ENCODE measurements around the gene KISS1R. TPM values are rescaled to one million over a fixed set of nuclear protein-coding genes. Genes with fewer than 3 reads are reported as not detected.

Gene KISS1R
- total RNA-seq, 1 experiment from 2014 or later: not detected

GRCh38 chr19:941292-942132, 24.4 kb downstream of the KISS1R start:
- peaks cover 24% of the 10 kb centered on the region for H3K36me3 Mint-ChIP-seq (ENCODE audit: insufficient read depth, unreplicated experiment)
- no TSS peak for BruUV-seq (replicated peaks)
- no peaks in the 10 kb centered on the region for H3K9me3 Mint-ChIP-seq (ENCODE audit: unreplicated experiment)
- peak overlapping the region; percentile 66 for H3K4me3 Mint-ChIP-seq (ENCODE audit: unreplicated experiment)
- CTCF ChIA-PET: no interaction called here
- intact Hi-C loops (cut with micrococcal nuclease): loop anchor here (2.0 kb wide), 1 partner anchor 17 kb away; no protein-coding TSS in a partner anchor
- POLR2A ChIA-PET: no interaction called here
- DNase-seq (ENCODE audit: unreplicated experiment): no peak
- H3K27me3 Mint-ChIP-seq (ENCODE audit: insufficient read depth, unreplicated experiment): no peaks in the 10 kb centered on the region
- H3K4me1 Mint-ChIP-seq (ENCODE audit: insufficient read depth, unreplicated experiment): peaks cover 23% of the 10 kb centered on the region
- no peak for TF ChIP-seq CTCF (IDR thresholded peaks at IDR 0.05; ENCODE audit: unreplicated experiment)
- peak overlapping the region; percentile 31 for H3K27ac Mint-ChIP-seq (ENCODE audit: low read depth, unreplicated experiment)

- H3K9me3 Mint-ChIP-seq (ENCODE audit: unreplicated experiment): no peaks in the 10 kb centered on the region
- no peaks in the 10 kb centered on the region for H3K27me3 Mint-ChIP-seq (ENCODE audit: insufficient read depth, unreplicated experiment)
- peaks cover 23% of the 10 kb centered on the region for H3K4me1 Mint-ChIP-seq (ENCODE audit: insufficient read depth, unreplicated experiment)
- TF ChIP-seq CTCF (IDR thresholded peaks at IDR 0.05; ENCODE audit: unreplicated experiment): no peak
- no TSS peak for BruUV-seq (replicated peaks)
- peaks cover 20% of the 10 kb centered on the region for H3K36me3 Mint-ChIP-seq (ENCODE audit: insufficient read depth, unreplicated experiment)
- intact Hi-C loops (cut with micrococcal nuclease): no loop called here
- CTCF ChIA-PET: interaction anchor here (1.0 kb wide), 1 partner anchor 40 kb away, joined by 3 read pairs; no protein-coding TSS in a partner anchor
- POLR2A ChIA-PET: no interaction called here
- H3K4me3 Mint-ChIP-seq (ENCODE audit: unreplicated experiment): no peak overlapping the region
- DNase-seq (ENCODE audit: unreplicated experiment): no peak
- H3K27ac Mint-ChIP-seq (ENCODE audit: low read depth, unreplicated experiment): no peak overlapping the region
Measured at GRCh38 chr19:942133-942645, 25.1 kb downstream of the KISS1R start.

GRCh38 chr19:943551-944170, 26.5 kb downstream of the KISS1R start:
- no peak for TF ChIP-seq CTCF (IDR thresholded peaks at IDR 0.05; ENCODE audit: unreplicated experiment)
- ChIA-PET CTCF (interaction anchor here (0.6 kb wide), 2 partner anchors 39 to 266 kb away, joined by 3 read pairs; no protein-coding TSS in a partner anchor), POLR2A (no interaction called here)
- Mint-ChIP-seq H3K4me3 (ENCODE audit: unreplicated experiment) (no peak overlapping the region), H3K27me3 (ENCODE audit: insufficient read depth, unreplicated experiment) (no peaks in the 10 kb centered on the region), H3K9me3 (ENCODE audit: unreplicated experiment) (no peaks in the 10 kb centered on the region), H3K36me3 (ENCODE audit: insufficient read depth, unreplicated experiment) (peaks cover 15% of the 10 kb centered on the region), H3K27ac (ENCODE audit: low read depth, unreplicated experiment) (no peak overlapping the region), H3K4me1 (ENCODE audit: insufficient read depth, unreplicated experiment) (peaks cover 23% of the 10 kb centered on the region)
- intact Hi-C loops (cut with micrococcal nuclease): no loop called here
- BruUV-seq (replicated peaks): no TSS peak
- no peak for DNase-seq (ENCODE audit: unreplicated experiment)

- H3K4me1 Mint-ChIP-seq (ENCODE audit: insufficient read depth, unreplicated experiment): peaks cover 23% of the 10 kb centered on the region
- no peaks in the 10 kb centered on the region for H3K27me3 Mint-ChIP-seq (ENCODE audit: insufficient read depth, unreplicated experiment)
- no peak for TF ChIP-seq CTCF (IDR thresholded peaks at IDR 0.05; ENCODE audit: unreplicated experiment)
- ChIA-PET POLR2A (interaction anchor here (1.3 kb wide), 1 partner anchor 40 kb away, joined by 5 read pairs; no protein-coding TSS in a partner anchor), CTCF (no interaction called here)
- intact Hi-C loops (cut with micrococcal nuclease): no loop called here
- peaks cover 15% of the 10 kb centered on the region for H3K36me3 Mint-ChIP-seq (ENCODE audit: insufficient read depth, unreplicated experiment)
- no TSS peak for BruUV-seq (replicated peaks)
- no peak overlapping the region for H3K27ac Mint-ChIP-seq (ENCODE audit: low read depth, unreplicated experiment)
- no peaks in the 10 kb centered on the region for H3K9me3 Mint-ChIP-seq (ENCODE audit: unreplicated experiment)
- no peak for DNase-seq (ENCODE audit: unreplicated experiment)
- no peak overlapping the region for H3K4me3 Mint-ChIP-seq (ENCODE audit: unreplicated experiment)
Measured at GRCh38 chr19:944171-944567, 27.0 kb downstream of the KISS1R start.
